Measurements from ENCODE around the gene RAB6A.

RAB6A gene

DNA sequence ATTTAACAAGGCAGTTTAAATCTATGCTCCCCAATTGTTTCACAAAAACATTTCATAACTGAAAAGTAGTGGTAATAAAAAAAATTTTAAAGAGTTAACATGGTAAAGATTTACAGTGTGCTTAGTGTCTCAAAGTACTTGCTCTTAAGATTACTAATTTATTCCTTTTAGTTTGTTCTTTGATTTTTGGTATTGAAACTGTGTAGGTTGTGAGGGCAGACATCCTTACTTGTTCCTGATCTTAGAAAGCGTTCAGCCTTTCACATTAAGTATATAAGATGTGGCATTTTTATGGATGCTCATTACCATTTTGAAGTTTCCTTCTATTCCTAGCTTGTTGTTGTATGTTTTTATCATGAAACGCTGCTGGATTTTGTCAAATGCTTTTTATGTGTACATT, 32.9 kb downstream of the RAB6A start:
- DNase-seq (ENCODE audit: low read depth), result no peak
- TF ChIP-seq, protein P1, sequence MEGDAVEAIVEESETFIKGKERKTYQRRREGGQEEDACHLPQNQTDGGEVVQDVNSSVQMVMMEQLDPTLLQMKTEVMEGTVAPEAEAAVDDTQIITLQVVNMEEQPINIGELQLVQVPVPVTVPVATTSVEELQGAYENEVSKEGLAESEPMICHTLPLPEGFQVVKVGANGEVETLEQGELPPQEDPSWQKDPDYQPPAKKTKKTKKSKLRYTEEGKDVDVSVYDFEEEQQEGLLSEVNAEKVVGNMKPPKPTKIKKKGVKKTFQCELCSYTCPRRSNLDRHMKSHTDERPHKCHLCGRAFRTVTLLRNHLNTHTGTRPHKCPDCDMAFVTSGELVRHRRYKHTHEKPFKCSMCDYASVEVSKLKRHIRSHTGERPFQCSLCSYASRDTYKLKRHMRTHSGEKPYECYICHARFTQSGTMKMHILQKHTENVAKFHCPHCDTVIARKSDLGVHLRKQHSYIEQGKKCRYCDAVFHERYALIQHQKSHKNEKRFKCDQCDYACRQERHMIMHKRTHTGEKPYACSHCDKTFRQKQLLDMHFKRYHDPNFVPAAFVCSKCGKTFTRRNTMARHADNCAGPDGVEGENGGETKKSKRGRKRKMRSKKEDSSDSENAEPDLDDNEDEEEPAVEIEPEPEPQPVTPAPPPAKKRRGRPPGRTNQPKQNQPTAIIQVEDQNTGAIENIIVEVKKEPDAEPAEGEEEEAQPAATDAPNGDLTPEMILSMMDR (IDR thresholded peaks at IDR 0.05; ENCODE audit: insufficient read depth, low read depth, low read length, missing control alignments), result no peak
- no peak overlapping the region for H3K4me3 ChIP-seq (ENCODE audit: low read depth, low read length)

DNA sequence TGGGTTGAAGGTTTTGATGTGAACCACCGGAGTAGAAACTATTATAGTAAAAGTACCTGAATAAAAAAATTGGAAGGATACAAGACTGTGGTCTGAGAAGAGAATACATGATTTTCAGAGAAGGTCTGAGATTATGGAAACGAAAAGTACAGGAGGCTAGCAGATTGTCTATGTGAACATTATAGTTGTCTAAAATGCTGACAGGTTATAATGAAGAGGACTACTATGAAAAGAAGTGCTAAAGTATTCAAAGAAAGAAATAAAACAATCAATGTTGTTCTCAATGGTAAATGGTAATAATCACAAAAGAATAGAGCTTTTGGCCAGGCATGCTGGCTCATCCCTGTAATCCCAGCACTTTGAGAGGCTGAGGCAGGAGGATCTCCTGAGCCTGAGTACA, 34.0 kb downstream of the RAB6A start:
- H3K4me3 ChIP-seq (ENCODE audit: low read depth, low read length), result no peak overlapping the region
- no peak for DNase-seq (ENCODE audit: low read depth)
- TF ChIP-seq, protein P1 (IDR thresholded peaks at IDR 0.05; ENCODE audit: insufficient read depth, low read depth, low read length, missing control alignments), result no peak

DNA sequence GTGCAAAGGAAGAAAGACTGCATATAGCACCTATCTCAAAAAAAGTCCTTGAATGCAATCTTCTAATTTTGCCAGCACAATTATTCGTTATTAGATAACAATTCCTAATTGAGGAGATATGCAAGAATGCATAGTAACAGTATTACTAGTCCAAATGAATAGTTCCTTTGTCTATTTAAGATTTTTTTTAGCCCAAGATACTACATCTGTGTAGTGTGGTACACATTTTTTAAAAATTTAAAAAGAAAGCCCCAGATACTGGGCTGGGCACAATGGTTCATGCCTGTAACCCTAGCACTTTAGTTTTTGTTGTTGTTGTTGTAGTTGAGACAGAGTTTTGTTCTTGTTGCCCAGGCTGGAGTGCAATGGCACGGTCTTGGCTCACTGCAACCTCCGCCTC, 43.7 kb downstream of the RAB6A start:
- no peak for DNase-seq (ENCODE audit: low read depth)
- no peak overlapping the region for H3K4me3 ChIP-seq (ENCODE audit: low read depth, low read length)
- TF ChIP-seq, protein P1 (IDR thresholded peaks at IDR 0.05; ENCODE audit: insufficient read depth, low read depth, low read length, missing control alignments), result no peak

DNA sequence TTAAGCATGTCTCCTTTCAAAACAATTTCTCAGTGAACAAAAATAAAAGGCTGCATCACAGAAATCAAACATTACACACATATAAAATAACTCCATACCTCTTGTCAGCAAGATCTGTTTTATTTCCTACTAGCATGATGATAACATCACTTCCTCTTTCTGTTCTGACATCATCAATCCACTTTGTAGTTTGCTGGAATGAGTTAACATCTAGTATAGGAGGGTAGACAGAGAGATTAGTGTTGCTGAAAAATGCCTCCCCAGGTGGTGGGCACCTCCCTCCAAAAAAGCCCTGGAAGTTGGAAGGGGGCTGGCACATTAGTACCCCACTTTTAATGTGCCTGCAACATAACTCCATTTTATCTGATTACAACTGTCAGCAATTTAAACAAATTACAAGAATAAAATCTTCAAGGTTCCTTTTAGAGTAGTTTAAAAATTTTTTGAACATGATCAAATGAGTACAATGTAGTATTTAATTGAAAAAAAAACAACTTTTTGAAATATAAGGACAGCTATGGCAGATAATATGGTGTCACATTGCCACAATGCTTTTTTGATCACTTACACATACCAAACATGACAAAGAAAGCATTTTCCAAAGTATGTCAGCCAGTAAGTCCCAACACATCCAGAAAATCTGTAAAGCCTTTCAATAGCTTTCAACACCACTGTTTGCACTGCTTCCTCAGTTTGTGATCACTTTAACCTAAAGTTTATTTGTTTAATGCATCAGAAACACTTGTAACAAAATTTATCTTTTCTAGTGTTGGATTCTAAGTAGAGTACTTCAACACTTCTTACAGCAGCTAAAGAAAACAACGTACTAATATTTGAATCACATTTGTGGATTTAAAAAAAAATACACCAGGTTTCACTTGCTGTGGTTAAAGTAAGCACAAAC, 44.5 kb downstream of the RAB6A start:
- H3K4me3 ChIP-seq (ENCODE audit: low read depth, low read length), result no peak overlapping the region
- TF ChIP-seq, protein P1 (IDR thresholded peaks at IDR 0.05; ENCODE audit: insufficient read depth, low read depth, low read length, missing control alignments), result no peak
- no peak for DNase-seq (ENCODE audit: low read depth)

DNA sequence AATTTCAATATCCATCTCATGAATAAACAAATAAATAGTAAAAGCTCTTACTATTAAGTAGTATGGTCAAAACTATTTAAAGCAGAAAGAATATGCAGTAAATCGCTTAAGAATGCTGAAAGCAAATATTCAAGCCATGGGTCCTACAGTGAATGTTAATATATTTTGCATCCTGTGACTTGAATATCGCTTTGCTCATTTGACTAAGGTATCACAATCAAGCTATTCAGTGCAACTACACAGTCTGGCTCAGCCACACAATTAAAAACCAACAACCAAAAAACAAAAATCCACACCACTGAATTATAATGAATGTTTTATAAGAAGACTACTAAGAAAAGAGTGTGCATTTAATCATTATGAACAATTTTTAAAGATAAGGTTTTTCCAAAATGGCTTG, 45.3 kb downstream of the RAB6A start:
- TF ChIP-seq, protein P1 (IDR thresholded peaks at IDR 0.05; ENCODE audit: insufficient read depth, low read depth, low read length, missing control alignments), result no peak
- no peak overlapping the region for H3K4me3 ChIP-seq (ENCODE audit: low read depth, low read length)
- DNase-seq (ENCODE audit: low read depth), result no peak

DNA sequence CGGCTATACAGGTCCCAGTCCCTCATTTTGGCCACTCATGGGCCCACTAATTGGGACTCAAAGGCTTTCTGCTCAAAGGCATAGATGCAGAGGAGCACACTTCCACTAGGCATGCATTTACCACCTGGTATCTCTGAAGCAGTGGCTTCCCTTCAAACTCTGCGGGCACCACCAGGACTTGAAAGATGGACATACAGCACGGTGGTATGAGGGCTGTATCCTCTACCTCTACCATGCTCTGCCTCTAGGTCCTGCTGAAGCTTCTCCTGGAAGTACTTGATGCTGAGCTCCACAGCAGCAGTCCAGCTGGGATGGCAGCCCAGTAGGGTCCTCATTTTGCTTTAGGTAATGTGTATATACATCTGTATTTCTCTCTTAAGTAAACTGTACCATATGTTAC, 49.9 kb downstream of the RAB6A start:
- no peak for DNase-seq (ENCODE audit: low read depth)
- H3K4me3 ChIP-seq (ENCODE audit: low read depth, low read length), result no peak overlapping the region
- TF ChIP-seq, protein P1 (IDR thresholded peaks at IDR 0.05; ENCODE audit: insufficient read depth, low read depth, low read length, missing control alignments), result no peak

DNA sequence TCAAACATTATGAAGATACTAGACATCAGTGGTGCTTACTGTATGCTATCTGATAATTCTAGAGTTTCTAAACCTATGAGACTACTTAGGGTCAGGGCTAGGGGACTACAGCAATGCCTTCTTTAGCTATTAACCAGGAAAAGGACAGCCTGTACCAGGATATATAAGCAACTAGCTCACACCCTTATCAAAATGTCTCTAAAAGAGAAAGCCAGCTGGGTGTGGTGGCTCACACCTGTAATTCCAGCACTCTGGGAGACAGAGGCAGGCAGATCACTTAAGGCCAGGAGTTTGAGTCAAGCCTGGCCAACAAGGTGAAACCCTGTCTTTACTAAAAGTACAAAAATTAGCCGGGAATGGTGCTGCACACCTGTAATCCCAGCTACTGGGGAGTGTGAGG, 55.8 kb downstream of the RAB6A start:
- TF ChIP-seq, protein P1 (IDR thresholded peaks at IDR 0.05; ENCODE audit: insufficient read depth, low read depth, low read length, missing control alignments), result no peak
- no peak overlapping the region for H3K4me3 ChIP-seq (ENCODE audit: low read depth, low read length)
- no peak for DNase-seq (ENCODE audit: low read depth)

All from GM12865 (cell line).